Measurements from ENCODE around the gene SELENOH. TPM values are rescaled to one million over a fixed set of nuclear protein-coding genes. Genes with fewer than 3 reads are reported as not detected.

The SELENOH gene
- total and polyA plus RNA-seq, 9 of the 15 experiments (the other 6 are each of a cell fraction or from before 2014, with no cell fraction given) = 16.6 to 299 (median 118) TPM

DNA sequence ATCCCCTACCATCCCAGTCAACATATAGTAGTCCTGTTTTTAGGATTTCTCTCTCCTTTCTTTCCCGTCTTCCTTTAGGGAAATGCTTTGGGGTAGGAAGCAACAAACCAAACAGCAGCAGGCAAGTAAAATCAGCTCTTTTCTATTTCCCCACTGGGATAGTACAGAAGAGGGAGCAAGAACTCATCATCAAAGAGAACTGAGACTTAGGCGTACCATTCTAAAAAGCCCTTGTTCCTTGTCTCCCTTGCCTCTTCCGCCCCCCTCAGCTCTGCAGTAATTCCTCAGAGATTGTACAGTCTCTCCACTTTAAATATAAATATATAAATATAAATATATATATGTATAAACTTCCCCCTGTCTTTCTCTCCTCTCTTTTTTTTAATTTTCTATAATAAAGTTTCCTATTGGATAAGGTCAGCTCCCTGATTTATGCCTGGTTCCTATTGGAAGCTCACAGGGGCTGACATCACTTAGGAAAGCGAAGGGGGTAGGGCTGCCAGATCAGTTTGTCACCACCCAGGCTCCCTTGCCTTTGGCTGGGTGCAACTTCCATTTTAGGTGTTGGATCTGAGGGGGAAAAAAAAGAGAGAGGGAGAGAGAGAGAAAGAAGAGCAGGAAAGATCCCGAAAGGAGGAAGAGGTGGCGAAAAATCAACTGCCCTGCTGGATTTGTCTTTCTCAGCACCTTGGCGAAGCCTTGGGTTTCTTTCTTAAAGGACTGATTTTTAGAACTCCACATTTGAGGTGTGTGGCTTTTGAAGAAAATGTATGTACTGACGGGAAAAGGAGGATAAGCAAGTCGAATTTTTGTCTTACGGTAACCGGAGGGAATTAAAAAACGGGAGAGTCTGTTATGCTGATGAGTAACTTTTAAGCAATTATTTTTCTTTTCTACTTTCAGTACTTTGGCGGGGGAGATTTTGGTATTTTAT is 20.3 kb downstream of the SELENOH start, which contains the start of gene CTNND1 (continued):
- TF ChIP-seq ASH1L (IDR thresholded peaks at IDR 0.05; ENCODE audit: borderline replicate concordance, low read depth, partially characterized antibody) (peak; percentile 81), PYGO2 (tag; IDR thresholded peaks at IDR 0.05) (no peak), RFX1 (IDR thresholded peaks at IDR 0.05) (no peak), GTF2E2 (tag; IDR thresholded peaks at IDR 0.05) (peak; percentile 87; the same call in 1 of the 2 replicates), CREB1 (IDR thresholded peaks at IDR 0.05) (peak; percentile 34; the same call in 1 of the 2 replicates), CREB1 (CRISPR knock-in tag; IDR thresholded peaks at IDR 0.05) (no peak), NEUROD1 (IDR thresholded peaks at IDR 0.05; ENCODE audit: borderline replicate concordance, low read depth, low read length, partially characterized antibody) (peak; percentile 73), ZNF699 (CRISPR knock-in tag; IDR thresholded peaks at IDR 0.05; ENCODE audit: insufficient replicate concordance) (no peak), ATF1 (CRISPR knock-in tag; IDR thresholded peaks at IDR 0.05) (no peak), ATF1 (tag; IDR thresholded peaks at IDR 0.05) (peak; percentile 73), KDM4B (IDR thresholded peaks at IDR 0.05; ENCODE audit: borderline replicate concordance in 2 of 2, low read depth in 1 of 2) (no peak), ZNF76 (CRISPR knock-in tag; IDR thresholded peaks at IDR 0.05; ENCODE audit: borderline replicate concordance) (no peak), PHB2 (IDR thresholded peaks at IDR 0.05; ENCODE audit: low read depth) (no peak)
- TF ChIP-seq, protein P1, sequence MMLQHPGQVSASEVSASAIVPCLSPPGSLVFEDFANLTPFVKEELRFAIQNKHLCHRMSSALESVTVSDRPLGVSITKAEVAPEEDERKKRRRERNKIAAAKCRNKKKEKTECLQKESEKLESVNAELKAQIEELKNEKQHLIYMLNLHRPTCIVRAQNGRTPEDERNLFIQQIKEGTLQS (IDR thresholded peaks at IDR 0.05) = peak; percentile 87
- TF ChIP-seq, protein P1 (CRISPR knock-in tag; conservative IDR thresholded peaks at IDR 0.05) = no peak
- TF ChIP-seq, protein P2, sequence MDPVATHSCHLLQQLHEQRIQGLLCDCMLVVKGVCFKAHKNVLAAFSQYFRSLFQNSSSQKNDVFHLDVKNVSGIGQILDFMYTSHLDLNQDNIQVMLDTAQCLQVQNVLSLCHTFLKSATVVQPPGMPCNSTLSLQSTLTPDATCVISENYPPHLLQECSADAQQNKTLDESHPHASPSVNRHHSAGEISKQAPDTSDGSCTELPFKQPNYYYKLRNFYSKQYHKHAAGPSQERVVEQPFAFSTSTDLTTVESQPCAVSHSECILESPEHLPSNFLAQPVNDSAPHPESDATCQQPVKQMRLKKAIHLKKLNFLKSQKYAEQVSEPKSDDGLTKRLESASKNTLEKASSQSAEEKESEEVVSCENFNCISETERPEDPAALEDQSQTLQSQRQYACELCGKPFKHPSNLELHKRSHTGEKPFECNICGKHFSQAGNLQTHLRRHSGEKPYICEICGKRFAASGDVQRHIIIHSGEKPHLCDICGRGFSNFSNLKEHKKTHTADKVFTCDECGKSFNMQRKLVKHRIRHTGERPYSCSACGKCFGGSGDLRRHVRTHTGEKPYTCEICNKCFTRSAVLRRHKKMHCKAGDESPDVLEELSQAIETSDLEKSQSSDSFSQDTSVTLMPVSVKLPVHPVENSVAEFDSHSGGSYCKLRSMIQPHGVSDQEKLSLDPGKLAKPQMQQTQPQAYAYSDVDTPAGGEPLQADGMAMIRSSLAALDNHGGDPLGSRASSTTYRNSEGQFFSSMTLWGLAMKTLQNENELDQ (CRISPR knock-in tag; IDR thresholded peaks at IDR 0.05; ENCODE audit: borderline replicate concordance) = no peak
- TF ChIP-seq, protein P3, sequence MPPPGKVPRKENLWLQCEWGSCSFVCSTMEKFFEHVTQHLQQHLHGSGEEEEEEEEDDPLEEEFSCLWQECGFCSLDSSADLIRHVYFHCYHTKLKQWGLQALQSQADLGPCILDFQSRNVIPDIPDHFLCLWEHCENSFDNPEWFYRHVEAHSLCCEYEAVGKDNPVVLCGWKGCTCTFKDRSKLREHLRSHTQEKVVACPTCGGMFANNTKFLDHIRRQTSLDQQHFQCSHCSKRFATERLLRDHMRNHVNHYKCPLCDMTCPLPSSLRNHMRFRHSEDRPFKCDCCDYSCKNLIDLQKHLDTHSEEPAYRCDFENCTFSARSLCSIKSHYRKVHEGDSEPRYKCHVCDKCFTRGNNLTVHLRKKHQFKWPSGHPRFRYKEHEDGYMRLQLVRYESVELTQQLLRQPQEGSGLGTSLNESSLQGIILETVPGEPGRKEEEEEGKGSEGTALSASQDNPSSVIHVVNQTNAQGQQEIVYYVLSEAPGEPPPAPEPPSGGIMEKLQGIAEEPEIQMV (tag; conservative IDR thresholded peaks at IDR 0.05; ENCODE audit: low read depth) = no peak
- TF ChIP-seq, protein P4, sequence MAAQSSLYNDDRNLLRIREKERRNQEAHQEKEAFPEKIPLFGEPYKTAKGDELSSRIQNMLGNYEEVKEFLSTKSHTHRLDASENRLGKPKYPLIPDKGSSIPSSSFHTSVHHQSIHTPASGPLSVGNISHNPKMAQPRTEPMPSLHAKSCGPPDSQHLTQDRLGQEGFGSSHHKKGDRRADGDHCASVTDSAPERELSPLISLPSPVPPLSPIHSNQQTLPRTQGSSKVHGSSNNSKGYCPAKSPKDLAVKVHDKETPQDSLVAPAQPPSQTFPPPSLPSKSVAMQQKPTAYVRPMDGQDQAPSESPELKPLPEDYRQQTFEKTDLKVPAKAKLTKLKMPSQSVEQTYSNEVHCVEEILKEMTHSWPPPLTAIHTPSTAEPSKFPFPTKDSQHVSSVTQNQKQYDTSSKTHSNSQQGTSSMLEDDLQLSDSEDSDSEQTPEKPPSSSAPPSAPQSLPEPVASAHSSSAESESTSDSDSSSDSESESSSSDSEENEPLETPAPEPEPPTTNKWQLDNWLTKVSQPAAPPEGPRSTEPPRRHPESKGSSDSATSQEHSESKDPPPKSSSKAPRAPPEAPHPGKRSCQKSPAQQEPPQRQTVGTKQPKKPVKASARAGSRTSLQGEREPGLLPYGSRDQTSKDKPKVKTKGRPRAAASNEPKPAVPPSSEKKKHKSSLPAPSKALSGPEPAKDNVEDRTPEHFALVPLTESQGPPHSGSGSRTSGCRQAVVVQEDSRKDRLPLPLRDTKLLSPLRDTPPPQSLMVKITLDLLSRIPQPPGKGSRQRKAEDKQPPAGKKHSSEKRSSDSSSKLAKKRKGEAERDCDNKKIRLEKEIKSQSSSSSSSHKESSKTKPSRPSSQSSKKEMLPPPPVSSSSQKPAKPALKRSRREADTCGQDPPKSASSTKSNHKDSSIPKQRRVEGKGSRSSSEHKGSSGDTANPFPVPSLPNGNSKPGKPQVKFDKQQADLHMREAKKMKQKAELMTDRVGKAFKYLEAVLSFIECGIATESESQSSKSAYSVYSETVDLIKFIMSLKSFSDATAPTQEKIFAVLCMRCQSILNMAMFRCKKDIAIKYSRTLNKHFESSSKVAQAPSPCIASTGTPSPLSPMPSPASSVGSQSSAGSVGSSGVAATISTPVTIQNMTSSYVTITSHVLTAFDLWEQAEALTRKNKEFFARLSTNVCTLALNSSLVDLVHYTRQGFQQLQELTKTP (IDR thresholded peaks at IDR 0.05; ENCODE audit: low read depth in 1 of 2, partially characterized antibody in 2 of 2) = peak; percentile 66 to 89

Data from K562 (cell line).